H54 (cell line): ENCODE measurements around the gene AGXT2.

ENCODE experiments used
- DNase-seq: peaks from one replicate; pipeline ENCODE4 v3.0.0; 2011; ENCODE audit warnings: low spot score, mixed read lengths; ENCODE audit not compliant: insufficient read length
- FAIRE-seq: peaks from 3 replicates; lab custom pipeline; 2011; peaks lifted over from hg19 to GRCh38; lab: Jason Lieb, UNC
- POLR2A ChIP-seq: IDR thresholded peaks from 2 replicates; pipeline ENCODE4 v1.6.1; 2011; ENCODE audit warnings: low read depth, mild to moderate bottlenecking, low read length

Gene AGXT2

DNA sequence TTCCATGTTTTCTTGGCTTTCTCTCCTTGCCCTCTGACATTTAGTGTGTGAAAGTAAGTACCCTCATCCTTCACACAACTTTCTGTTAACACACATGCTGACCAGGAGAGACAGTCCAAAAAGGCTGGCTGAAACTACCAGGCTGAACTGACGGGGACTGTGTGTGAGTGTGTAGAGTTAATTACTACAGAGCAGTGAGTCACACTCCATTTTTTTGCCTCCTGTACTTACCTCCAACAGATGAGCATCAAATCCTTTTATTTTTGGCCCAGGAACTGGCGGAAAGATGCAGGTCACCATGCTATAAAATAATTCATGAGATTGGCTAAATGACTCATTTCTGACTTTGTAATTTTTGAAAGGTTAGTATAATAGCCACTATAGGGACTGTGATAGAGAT is 20.2 kb upstream of the AGXT2 start:
- no peak for TF ChIP-seq POLR2A
- no peak for FAIRE-seq

DNA sequence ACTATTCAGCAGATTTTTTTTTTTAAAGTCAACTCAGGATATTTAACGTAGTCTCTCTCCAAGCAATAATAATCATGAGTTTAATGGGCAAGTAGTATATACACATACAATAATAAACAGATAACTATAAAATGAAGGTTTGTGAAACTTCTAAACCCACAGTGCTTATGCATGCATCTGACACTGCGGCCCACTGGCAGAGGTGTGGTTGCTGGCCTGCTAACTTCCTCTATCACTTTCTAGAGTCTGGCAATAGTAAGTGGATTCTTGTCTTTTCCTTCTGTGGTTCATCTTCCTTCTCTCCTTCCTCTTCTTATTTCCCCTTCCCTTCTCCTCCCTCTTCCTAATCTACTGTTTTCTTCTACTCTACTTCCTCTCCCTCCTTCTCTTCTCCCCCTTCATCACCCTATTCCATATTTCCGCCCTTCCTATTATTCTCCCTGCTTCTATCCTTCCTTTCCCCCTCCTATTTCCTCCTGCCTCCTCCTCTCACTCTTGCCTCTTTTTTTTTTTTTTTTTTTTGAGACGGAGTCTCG is 18.6 kb upstream of the AGXT2 start:
- no peak for FAIRE-seq
- TF ChIP-seq POLR2A, result no peak
- no peak for DNase-seq

More for the DNA sequence above, 20.2 kb upstream of the AGXT2 start:
- no peak for DNase-seq

DNA sequence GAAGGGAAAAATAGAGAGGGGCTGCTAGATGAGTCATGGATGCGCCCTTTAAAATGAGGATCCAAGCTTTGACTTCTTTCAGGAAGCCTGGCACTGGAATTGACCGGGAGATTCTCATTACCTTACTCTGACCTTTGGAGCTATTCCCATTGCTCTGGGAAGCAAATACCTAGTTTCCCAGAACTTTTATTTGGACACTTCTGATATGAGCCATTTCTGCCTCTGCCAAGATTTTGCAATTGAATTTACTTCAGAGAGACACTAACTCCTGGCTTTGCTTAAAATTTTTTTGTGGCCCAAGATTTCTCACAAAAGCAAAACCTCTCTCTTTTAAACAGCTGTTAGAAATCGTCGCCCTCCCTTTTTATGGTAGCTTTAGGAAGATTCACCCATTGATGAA is 15.7 kb upstream of the AGXT2 start:
- DNase-seq (no peak), FAIRE-seq (no peak)
- no peak for TF ChIP-seq POLR2A

DNA sequence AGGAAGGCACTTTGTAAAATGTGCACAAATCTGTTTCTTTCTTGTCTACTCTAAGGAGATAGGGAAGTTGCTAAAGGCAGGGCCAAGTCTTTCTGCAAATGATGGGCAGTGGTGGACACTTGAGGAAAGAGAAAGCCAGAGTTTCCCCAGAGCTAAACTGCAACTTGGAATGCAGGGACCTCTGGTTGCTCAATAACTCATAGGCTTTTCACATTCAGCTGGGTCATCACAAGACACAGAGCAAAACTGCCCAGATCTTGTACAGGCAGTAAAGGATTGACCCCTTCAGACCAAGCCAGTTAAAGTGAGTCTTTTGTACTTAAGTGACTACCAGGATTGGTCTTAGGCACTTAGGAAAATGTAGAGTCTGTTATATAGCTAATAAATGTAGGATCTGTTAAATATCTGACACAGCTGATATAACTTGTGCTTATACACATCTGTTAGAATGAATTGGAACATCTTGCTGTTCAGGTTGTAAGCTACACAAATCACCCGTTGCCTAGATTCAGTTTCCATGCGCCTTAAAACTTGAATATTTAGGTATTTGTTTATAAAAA is 13.5 kb upstream of the AGXT2 start:
- no peak for TF ChIP-seq POLR2A
- FAIRE-seq, result no peak

DNA sequence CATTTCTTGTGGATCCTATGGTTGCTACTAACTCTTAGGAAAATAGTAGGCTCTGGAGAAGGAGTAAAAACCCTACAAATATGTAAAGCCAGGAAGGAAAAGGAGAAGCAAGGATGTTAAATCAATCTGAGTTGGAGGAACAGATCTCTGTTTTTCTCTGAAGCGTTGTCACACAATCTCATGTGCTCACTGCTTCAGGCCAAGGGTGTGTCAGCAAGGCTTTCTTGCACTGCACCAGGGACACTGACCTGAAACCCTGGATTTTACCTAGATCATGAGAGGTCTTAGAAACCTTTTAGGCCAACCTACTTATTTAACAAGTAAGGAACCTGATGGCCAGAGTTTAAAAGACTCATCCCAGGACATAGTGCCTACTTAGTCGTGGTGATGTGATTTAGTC is 12.5 kb upstream of the AGXT2 start:
- DNase-seq (no peak), FAIRE-seq (no peak)
- TF ChIP-seq POLR2A, result no peak

More for the DNA sequence above, 13.5 kb upstream of the AGXT2 start:
- no peak for DNase-seq

DNA sequence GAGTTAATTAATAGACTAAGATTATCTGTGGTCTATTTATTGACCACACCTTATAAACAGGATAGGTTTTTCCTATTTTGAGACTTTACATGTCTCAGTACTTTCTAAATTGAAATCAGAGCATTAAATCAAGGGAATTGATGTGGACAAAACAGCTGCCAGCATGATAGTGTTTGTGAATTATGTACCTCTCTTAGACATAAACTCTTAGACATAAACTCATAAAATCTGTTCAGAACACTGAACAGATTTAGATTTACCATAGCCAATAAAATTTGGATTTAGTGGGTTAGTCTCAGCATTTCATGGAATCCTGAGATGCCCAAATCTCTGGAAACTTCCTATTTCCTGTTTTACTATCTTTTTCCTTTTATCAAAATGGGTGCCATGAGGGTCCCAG is 11.5 kb upstream of the AGXT2 start:
- DNase-seq (no peak), FAIRE-seq (peak; percentile 20)
- no peak for TF ChIP-seq POLR2A

DNA sequence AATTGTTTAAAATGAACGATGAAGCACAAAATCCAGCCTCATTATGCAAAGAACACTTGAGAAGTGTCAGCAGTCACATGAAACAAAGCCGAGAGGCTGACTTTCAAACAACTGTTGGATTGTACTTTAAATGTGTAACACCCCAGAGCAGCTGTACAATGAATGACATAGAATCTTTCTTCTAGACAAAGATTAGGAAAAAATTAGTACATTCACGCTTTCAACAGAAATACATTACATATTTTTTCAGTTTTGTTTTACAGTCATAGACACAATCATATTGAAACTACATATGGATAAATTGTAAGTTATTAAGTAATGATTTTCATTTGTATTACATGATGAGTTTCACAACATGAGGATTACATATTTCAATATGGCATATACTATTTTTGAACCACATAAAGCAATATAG is 10.6 kb upstream of the AGXT2 start:
- no peak for DNase-seq
- no peak for FAIRE-seq
- no peak for TF ChIP-seq POLR2A

DNA sequence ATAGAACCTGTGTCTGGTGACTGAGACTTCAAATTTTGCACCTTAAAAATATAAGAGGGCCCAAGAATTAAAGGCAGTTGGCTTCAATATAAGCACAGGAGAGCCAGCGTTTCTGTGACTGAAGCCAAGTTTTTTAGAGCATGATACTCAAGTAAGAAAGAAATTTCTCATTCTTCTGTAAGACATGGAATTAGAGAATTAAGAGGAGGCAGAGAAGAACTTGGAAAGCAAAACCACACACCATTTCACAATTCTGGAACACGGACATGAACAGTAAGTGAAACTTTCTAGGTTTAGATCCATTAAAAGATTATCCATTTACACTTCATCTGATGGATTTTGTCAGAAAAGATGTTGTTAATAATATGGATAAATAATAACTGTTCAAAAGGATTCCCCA is 8.9 kb upstream of the AGXT2 start:
- no peak for TF ChIP-seq POLR2A
- DNase-seq, result no peak
- no peak for FAIRE-seq

DNA sequence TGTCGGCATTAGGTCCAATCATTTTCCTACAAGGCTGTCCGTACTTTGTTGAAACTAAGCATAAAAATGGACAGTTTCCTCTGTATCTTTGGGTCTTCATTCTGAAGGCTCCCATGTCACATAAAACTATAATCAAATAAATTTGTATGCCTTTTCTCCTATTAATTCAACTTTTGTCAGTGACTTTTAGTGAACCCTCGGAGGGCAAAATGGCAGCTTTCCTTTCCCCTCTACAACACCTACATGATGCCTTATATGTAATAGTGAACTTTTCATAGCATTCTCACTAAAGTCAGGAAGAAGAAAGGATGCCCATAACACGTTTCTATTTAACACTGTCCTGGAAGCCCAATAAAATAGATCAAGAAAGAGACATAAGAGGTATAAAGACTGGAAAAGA is 5.1 kb upstream of the AGXT2 start:
- TF ChIP-seq POLR2A, result no peak
- DNase-seq, result no peak
- no peak for FAIRE-seq

DNA sequence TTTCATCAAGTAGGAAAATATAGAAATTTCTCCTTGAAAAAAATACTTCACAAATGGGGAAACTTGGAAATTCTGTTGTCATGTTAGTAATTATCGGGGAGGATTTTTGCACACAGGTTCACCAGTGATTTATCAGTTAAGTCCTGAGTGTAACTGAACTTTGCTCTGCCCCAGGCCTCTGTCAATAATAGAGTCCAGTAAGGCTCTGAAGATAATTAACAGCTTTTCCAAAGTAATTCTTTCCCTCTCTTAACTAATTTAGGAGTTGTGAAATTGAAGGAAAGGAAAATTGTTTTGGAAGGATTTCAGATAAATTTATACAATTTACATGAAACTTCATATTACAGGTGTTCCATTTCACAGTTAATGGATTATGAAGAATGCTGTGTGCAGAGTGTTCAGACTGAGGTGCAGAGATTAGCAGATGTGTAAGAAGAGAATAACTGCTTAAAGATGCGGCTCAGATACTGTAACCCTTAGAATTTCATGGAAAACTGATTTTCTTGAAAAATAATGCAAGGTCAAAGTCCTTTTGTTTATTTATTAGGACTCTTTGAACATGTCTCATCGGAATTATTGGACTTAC is 2.9 kb upstream of the AGXT2 start:
- no peak for FAIRE-seq
- TF ChIP-seq POLR2A, result no peak
- no peak for DNase-seq

DNA sequence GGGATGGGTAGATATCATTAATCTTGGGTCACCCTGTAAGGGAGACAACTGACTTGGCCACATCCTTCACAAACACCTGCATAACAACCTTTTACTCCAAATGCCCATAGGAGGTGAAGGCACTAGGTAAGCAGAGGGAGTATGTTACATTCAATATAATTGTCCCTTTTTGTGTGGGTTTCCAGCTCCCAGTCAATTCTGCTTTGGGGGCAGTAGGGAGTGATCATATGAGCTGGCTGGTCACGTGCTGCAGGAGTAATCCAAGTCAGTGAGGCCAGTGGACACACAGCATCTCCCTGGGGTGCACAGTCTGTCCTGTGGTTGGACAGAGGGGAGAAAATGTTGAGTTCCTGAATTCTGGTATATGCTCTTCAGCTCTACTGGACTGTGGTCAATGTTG is 1.2 kb upstream of the AGXT2 start:
- DNase-seq (no peak), FAIRE-seq (no peak)
- no peak for TF ChIP-seq POLR2A

DNA sequence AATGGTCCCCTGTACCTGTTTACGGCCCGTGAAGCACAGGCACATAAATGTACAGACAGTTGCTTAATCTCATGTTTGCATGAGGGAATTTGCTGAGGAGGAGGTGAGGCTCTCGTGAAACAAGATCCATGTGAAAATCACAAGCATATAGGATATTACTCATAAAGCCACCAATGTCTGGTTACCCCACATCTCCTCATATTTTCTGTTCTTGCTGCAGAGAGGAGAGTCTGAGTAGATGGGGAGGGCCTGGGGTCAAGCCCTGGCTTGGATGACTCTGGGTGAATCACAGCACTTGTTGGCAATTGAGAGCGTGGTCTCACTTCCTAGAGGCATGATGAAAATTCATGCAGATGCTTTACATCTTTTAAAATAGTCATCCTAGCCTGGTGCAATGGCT is 975 bp downstream of the AGXT2 start:
- no peak for TF ChIP-seq POLR2A
- FAIRE-seq (peak; percentile 97), DNase-seq (peak; percentile 82)

DNA sequence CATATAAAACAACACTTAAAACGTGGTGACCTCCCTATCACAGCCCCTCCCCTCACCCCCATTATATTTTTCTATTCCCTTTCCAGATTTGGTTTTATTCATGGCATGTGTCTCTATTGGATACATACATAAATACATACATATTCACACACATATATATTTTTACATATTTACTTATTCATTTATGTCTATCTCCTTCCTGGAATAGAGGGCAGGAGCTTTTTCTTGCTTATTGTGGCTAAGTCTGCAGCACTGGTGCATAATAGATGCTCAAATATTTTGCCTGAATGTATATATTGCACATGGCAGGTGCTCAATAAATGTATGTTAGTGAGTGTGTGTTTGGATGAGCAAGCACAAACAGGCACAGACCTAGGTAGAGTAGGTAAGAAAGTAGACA is 2.5 kb downstream of the AGXT2 start:
- TF ChIP-seq POLR2A, result no peak
- FAIRE-seq (no peak), DNase-seq (no peak)

DNA sequence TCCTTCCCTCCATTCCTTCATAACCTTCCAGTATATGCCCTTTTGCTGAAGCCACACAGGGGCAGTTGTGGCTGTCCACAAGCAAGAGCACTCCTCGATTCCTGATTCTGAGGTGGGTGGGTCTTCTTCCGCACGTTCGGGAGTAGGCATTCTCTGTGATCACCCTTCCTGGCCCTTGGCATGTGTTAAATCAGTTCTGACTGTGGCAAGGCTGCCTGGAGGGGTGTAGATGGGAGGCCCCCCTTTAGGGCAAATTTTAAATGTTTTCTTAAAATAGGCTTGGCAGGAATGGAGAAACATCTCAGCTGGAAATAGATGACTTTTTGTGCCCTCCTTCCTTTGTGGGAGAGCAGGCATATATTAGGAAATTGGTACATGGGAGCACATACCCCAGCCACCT is 3.1 kb downstream of the AGXT2 start:
- no peak for TF ChIP-seq POLR2A
- DNase-seq (no peak), FAIRE-seq (no peak)

DNA sequence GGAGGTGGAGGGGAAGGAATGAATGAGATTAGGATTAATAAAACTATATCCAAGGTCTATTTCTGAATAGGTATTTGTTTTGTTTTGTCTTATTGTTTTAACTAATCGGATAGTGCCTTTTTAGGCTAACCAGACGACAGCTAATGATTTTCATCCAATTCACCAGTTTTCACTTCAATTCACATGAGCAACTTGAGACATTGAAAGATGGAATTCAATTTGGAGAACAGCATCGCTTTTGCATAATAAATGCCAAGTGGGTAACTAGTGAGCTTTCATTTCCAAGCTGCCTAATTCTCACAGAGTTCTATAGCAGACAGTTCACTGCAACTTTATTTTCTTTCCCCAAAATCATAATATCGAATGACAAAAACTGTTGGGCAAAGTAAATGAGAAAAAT is 5.0 kb downstream of the AGXT2 start:
- FAIRE-seq (no peak), DNase-seq (no peak)
- TF ChIP-seq POLR2A, result no peak
